ENCODE data around the gene BTRC.

GRCh38 chr10:101451667-101452069 is 97.7 kb downstream of the BTRC start:
- TF ChIP-seq POLR2A (IDR thresholded peaks at IDR 0.05) (no peak), EP300 (IDR thresholded peaks at IDR 0.05) (no peak), CTCF (IDR thresholded peaks at IDR 0.05) (no peak), POLR2AphosphoS5 (IDR thresholded peaks at IDR 0.05) (no peak)

Data from stomach (tissue), 4 donors.